GM12801 (cell line): ENCODE results near the gene TRPC1.

Experiments
- TF ChIP-seq, protein P1 (sequence below): IDR thresholded peaks from one replicate; pipeline ENCODE4 v1.5.1; 2011; ENCODE audit warnings: control low read depth; ENCODE audit not compliant: insufficient read length; ENCODE audit errors: extremely low read depth

Gene TRPC1

DNA sequence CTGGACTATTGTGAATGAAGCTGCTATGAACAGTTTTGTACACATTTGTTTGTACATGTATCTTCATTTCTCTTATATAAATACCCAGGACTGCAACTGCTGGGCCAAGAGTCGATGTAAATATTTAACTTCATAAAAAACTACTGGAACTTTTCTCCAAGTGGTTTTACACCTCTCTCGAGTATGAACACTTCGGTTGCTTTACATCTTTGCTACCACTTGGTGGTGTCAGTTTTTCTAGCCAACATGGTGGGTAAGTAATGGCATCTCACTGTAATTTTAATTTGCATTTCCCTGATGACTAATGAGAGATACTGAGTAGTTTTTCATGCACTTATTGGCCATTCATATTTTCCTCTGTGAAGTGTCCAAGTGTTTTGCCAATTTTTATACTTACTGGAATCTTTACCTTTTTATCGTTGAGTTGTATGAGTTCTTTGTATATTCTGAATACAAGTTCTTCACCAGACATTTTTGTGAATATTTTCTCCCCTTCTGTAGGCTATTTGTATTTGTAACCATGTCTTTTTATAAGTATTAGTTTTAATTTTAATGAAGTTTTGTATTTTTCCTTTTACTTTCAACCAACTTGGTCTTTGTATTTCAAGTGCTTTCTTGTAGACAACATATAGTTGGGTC is 120.6 kb downstream of the TRPC1 start:
- TF ChIP-seq, protein P1, sequence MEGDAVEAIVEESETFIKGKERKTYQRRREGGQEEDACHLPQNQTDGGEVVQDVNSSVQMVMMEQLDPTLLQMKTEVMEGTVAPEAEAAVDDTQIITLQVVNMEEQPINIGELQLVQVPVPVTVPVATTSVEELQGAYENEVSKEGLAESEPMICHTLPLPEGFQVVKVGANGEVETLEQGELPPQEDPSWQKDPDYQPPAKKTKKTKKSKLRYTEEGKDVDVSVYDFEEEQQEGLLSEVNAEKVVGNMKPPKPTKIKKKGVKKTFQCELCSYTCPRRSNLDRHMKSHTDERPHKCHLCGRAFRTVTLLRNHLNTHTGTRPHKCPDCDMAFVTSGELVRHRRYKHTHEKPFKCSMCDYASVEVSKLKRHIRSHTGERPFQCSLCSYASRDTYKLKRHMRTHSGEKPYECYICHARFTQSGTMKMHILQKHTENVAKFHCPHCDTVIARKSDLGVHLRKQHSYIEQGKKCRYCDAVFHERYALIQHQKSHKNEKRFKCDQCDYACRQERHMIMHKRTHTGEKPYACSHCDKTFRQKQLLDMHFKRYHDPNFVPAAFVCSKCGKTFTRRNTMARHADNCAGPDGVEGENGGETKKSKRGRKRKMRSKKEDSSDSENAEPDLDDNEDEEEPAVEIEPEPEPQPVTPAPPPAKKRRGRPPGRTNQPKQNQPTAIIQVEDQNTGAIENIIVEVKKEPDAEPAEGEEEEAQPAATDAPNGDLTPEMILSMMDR, result no peak

DNA sequence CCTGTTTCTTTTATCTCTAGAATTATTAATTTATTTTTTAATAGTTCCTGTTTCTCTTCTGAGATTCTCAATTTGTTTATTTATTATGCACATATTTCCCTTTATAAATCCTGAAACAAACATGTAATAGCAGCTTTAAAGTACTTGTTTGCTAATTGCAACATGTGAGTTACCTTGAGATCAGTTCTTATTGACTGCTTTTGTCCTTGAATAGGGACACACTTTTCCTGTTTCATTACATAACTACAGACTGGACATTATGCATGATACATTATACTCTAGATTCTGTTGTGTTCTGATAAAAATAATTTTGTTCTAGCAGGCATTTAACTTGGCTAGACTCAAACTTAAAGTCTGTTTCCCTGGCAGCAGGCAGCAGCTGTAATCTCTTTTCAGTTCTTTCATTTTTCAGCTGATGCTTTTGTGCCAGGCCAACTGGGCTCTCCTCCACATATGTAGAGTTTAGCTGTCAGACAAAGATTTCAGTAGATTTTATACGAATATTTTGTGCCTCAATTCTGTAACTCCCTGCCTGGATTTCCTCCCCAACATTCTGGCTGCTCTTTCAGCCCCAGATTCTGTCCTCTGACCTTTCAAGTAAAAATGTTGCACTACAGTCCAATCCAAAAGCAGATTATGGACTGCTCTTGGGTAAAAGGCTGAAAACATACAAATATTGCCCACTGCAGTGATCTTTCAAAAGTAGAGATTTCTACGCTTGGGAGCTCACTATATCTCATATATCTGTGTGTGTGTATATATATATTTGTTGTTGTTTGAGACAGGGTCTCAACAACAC is 123.1 kb downstream of the TRPC1 start:
- TF ChIP-seq, protein P1, result no peak

DNA sequence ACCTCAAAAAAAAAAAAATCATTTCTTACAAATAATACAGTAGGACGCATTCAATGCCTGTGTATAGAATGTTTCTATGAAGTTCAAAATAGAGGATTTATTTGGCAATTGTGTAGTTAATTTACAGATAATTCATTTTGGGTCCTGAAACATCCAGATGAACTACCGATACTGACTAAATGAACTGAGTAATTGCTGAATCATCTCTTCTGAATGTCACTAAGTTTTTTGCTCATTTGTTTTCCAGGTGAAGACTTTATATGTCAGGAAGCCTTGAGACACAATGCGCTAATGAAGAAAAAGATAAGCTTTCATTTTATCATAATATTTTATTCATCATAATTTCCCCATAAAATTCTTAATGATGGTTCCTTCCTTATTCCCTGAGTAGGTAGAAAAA is 125.3 kb downstream of the TRPC1 start:
- TF ChIP-seq, protein P1, result no peak

DNA sequence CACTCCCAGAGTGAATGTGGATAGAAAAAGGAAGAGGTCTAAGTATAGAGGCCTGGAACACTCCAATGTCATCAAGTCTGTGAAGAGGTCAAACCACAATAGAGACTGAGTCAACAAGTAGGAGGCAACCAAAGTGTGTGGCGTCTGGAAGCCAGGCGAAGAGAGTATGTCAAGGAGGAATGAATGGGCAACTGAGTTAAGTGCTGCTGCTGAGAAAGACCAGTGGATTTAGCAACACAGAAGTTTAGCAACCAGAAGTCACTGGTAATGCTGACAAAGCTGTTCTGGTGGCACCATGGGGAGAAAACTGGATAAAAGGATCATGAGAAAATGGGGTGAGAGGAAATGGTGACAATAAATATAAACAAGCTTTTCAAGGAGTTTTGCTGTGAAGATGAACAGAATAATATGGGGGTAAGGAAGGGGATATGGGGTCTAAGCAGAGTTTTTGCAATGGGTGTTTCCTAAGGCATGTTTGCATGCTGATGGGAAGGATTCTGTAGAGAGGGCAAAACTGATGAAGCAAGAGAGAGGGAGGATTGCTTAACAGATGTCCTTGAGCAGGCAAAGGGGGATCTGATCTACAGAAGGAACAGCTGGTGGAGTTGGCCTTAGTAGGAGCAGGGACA is 126.7 kb downstream of the TRPC1 start:
- TF ChIP-seq, protein P1, result no peak

DNA sequence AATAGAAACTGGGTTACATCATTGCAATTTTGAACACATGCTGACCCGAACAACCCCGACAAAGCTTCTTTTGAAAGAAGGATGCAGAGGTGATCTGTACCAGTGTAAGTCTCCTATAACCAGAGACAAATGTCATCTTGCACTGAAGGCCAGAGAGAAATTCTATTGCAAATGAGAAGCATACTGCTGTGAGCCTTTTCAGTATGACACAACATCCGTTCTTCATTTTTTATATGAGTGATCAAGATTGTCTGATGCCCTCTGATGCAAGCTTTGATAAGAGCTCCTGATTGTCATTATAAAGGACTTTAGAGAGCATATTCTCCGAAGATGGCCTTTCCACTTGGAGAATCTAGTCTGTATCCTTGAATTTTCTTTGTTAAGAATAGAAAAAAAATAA is 128.2 kb downstream of the TRPC1 start:
- TF ChIP-seq, protein P1, result no peak

DNA sequence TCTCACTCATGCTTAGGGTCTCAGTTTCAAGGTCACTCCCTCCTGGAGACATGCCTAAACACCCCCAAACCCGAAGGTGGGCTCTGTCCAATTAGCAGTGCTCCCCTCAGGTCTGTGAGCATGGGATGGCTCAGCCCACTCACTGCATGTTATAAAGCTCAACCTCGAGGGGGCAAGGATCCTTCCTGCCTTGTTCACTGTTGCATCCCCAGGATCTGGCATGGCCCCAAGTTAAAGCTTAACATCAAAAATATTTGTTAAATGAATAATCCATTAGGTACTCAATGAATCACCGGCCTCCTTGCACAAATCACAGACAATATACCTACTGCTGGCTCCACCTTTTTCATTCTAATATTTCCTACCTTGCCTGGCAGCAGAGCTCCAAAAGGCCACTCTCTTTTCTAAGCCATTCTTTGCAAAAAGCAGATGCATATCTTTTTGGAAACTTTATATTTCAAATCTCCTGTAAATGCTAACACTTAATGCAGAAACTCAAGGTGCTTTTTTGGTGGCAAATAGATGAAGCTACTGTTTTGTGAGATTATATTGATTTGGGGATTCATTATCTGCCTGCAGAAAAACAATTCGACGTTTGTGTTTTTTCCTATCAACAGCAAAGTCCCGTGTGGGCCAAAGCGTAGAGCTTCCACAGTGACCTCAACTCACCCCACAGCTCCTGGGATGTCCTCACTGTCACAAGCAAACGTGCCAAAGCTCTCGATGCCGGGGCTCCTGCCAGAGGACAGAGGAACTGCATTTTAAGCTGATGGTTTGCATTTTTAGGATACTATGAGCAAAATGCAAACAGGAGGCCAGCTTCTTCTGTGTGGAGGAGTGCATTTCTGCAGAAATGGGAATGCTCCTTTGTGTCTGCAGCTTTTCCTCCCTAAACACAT is 129.7 kb downstream of the TRPC1 start:
- TF ChIP-seq, protein P1, result no peak

DNA sequence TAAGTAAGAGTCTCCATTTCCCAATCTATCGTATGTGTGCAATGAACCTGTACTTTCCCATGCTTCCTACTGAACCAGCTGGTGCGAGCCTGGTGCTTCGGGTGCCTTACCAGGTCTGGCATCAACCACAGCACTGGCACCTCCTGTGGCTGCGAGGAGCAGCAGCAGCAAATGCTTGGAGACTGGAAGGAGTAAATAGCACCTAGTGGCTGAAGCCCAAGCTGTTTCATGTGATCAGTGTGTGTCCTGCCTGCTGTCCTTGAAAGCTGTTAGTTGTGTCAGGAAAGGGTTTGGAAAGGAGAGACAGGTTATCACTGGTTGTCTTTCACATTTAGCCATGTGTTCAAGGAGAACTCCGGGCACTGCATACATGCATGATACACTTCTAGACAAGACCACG is 133.2 kb downstream of the TRPC1 start:
- TF ChIP-seq, protein P1, result no peak
